ENCODE measurements around the gene HPSE2. TPM values are rescaled to one million over a fixed set of nuclear protein-coding genes. Genes with fewer than 3 reads are reported as not detected.

Gene HPSE2
- total and polyA plus RNA-seq, 5 experiments from 2014 or later = 0.07 TPM; not detected in 4

DNA sequence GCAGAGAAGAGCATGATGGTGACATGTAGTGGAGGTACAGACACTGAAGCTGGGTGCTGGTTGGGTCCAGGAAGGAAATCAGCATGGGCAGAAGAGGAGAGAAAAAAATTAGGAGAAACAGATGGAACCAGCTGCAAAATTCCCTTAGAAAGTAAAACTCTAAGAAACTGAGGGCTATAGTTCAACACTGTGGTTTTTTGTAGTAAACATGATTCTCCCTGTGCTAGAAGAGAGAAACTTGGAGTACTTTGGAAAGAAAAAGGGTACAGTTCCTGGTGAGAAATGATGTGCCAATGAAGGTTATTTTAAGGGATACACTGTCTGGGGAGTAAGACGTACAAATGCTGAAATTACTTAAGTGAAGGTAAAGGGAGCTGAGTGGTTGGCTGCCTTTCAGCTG lies 607.4 kb downstream of the HPSE2 start:
- DNase-seq = no peak
- Mint-ChIP-seq H3K36me3 (no peaks in the 10 kb centered on the region), H3K27me3 (peaks cover 5 to 11% (median 7%) of the 10 kb centered on the region in 5 donors), H3K27ac (no peak overlapping the region), H3K4me3 (no peak overlapping the region), H3K4me1 (no peaks in the 10 kb centered on the region), H3K9me3 (no peaks in the 10 kb centered on the region)
- POLR2A ChIA-PET = no interaction called here
- ATAC-seq = no peak

DNA sequence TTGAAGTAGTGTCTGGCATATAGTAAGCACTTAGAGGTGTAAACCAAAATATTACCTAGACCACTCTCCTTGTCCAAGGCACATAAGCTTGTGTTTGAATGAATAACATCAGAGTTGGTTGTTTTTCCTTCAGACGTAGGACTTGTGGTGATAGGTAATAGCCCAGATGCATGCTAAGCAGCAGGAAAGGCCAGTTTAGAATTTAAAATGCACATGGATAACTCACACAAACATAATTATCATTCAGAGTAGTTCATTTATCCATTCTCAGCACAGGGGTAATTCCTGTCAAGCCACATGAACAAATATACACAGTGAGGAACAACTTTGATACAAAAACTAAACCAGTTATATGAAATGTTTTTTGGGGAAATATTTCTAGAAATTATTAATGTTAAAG lies 607.9 kb downstream of the HPSE2 start:
- ATAC-seq = no peak
- Mint-ChIP-seq H3K27me3 (peaks cover 2 to 9% (median 4%) of the 10 kb centered on the region in 5 donors), H3K4me1 (no peaks in the 10 kb centered on the region), H3K36me3 (no peaks in the 10 kb centered on the region), H3K9me3 (no peaks in the 10 kb centered on the region), H3K27ac (no peak overlapping the region), H3K4me3 (no peak overlapping the region)
- DNase-seq = no peak
- POLR2A ChIA-PET = no interaction called here

DNA sequence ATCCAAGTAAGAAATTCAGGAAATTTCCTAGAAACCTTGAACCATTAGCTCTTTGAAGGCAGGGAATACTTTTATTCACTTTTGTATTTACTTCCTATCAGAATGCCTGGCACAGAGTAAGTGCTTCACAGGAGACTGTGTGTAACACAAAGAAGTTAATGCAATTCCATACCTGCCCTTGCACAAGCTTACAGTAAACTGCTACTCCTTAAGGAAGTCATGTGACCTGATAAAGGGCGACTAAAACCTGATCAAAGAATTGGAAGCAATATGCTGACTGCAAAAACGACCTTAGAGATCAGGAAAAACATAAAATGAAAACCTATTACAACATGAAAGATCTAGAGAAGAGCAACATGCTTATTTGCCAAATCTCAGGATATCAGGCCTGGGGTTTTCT lies 610.7 kb downstream of the HPSE2 start:
- ATAC-seq = no peak
- no peaks in the 10 kb centered on the region for H3K4me1 Mint-ChIP-seq

DNA sequence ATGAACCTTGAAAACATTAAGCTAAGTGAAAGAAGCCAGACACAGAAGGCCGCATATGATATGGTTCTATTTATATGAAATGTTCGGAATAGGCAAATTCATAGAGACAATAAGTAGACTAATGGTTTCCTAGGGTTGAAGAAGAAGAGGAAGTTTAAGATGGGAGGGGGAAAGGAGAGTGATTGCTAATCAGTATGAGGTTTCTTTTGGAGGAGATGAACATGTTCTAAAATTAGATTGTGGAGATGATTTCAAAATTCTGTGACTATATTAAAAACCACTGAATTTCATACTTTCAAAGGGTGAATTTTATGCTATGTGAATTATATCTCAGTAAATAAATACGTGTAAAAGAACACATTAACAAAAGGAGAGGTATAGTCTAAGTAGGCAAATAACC lies 612.5 kb downstream of the HPSE2 start:
- Mint-ChIP-seq H3K9me3 (no peaks in the 10 kb centered on the region), H3K36me3 (no peaks in the 10 kb centered on the region), H3K4me3 (no peak overlapping the region), H3K27me3 (peaks cover 0 to 9% (median 2%) of the 10 kb centered on the region in 5 donors), H3K4me1 (no peaks in the 10 kb centered on the region), H3K27ac (no peak overlapping the region)
- DNase-seq (no peak), ATAC-seq (no peak)
- POLR2A ChIA-PET = no interaction called here

More for the DNA sequence above, 610.7 kb downstream of the HPSE2 start:
- Mint-ChIP-seq H3K4me3 (no peak overlapping the region), H3K27ac (no peak overlapping the region), H3K36me3 (no peaks in the 10 kb centered on the region), H3K9me3 (no peaks in the 10 kb centered on the region), H3K27me3 (peaks cover 0 to 9% (median 2%) of the 10 kb centered on the region in 5 donors)
- DNase-seq = no peak
- POLR2A ChIA-PET = no interaction called here

DNA sequence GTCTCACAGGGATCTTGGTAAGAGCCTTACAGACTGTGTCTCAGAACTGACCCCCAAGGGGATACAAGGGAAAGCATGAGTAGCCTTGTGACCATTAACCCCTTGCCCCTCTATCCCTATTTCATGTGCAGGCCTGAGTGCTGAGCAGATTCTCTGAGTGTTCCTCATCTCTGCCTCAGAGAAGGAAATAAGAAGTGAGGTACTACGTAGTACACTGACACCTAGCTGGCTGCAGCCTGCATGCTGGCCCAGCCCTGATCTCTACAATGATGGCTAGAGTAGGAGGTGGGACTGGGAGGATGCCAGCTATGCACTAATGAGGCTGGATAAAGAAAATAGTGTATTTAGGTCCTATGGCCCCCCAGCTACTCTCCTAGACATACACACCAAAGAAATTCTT lies 614.0 kb downstream of the HPSE2 start:
- ATAC-seq (no peak), DNase-seq (no peak)
- Mint-ChIP-seq H3K36me3 (no peaks in the 10 kb centered on the region), H3K9me3 (no peaks in the 10 kb centered on the region), H3K4me3 (no peak overlapping the region), H3K27me3 (peaks cover 0 to 6% (median 2%) of the 10 kb centered on the region in 5 donors), H3K27ac (no peak overlapping the region), H3K4me1 (no peaks in the 10 kb centered on the region)
- POLR2A ChIA-PET = no interaction called here

DNA sequence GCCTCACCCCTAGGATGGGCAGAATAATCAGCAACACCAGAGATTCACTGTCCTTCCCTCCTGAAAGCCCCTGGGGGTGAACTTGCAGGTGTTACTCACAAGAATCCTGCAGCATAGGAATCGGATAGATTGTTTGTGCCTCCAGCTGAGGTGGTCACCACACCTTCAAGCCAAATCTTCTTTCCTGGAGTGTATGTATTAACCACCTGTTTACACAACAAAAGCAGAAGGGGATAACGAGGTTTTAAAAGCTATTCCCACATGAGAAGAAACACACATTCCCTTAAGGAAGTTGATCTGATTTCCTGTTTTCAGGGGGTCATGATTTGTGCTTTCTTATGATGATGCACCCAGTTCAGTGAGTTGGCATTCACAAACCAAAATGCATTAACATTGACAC lies 615.1 kb downstream of the HPSE2 start:
- Mint-ChIP-seq H3K4me1 (no peaks in the 10 kb centered on the region), H3K27me3 (peaks cover 0 to 13% (median 4%) of the 10 kb centered on the region in 5 donors), H3K36me3 (no peaks in the 10 kb centered on the region), H3K9me3 (no peaks in the 10 kb centered on the region), H3K4me3 (no peak overlapping the region), H3K27ac (no peak overlapping the region)
- POLR2A ChIA-PET = no interaction called here
- DNase-seq = no peak
- no peak for ATAC-seq

DNA sequence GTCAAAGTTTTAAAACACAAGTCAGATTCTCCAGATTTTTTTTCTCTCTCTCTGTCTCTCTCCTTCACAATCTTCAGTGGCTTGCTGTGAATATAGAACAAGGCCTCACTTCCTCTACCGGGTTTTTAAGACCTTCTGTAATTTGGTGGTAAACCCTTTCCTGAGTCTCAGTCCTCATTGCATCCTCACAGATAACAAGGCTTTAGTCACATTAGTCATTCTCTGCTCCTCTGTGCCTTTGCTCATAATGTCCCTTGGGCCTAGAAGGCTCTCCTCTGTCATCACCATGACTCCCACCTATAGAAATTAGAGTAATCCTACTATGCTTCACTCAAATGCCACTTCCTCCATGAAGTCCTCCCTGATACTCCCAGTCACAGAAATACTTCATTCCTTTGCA lies 616.2 kb downstream of the HPSE2 start:
- Mint-ChIP-seq H3K9me3 (no peaks in the 10 kb centered on the region), H3K27ac (no peak overlapping the region), H3K27me3 (peaks cover 0 to 18% (median 4%) of the 10 kb centered on the region in 5 donors), H3K36me3 (no peaks in the 10 kb centered on the region), H3K4me1 (no peaks in the 10 kb centered on the region), H3K4me3 (no peak overlapping the region)
- POLR2A ChIA-PET = no interaction called here
- no peak for ATAC-seq
- no peak for DNase-seq

DNA sequence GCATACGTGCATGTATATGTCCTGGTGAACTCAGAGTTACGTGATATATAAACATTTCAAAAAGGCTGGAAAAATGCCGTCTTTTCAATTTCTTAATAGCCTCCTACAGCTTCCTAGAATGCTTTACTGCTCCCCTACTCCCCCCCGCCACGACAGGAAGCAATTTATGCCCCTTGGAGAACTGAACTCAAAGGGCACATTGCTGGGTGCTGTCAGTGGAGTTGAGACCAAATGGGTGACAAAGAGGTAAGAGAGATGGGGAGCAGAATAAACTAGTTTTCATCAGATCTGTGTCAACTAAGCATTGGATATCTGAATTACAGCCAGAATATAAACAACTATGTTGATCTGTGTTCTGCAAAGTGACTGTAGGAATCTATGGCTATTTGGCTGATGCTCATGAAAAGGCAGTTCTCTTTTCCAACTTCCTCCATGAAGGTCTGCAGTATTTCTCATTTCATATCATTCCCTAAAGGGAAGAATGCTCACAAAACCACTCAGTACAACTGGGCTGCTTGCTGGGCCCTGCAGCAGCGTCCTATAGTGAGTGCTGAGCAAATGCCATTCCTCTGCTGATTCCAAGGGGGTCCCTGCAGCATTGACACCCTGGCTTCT lies 617.6 kb downstream of the HPSE2 start:
- Mint-ChIP-seq H3K27me3 (peaks cover 4 to 16% (median 9%) of the 10 kb centered on the region in 5 donors), H3K9me3 (no peaks in the 10 kb centered on the region), H3K27ac (no peak overlapping the region), H3K4me1 (no peaks in the 10 kb centered on the region), H3K36me3 (no peaks in the 10 kb centered on the region), H3K4me3 (no peak overlapping the region)
- DNase-seq (no peak), ATAC-seq (no peak)
- POLR2A ChIA-PET = no interaction called here

DNA sequence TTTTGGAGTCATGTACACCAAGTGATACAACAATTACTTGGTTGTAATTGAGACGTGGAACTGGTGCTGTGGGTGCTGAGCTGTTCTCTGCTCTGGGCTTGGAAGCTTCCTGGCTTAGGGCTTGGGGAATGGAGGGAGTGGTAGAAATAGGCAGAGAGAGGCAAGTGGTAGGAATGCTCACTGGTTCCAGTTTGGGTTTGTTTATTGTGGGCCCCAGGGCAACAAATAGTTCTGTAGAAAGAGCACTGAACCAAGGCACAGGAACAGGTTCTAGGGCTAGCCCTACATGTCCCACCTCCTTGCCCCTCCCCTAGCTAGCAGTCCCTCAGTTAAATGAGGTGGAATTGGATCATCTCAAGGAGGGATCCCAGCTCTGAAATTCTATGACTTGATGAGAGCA lies 622.2 kb downstream of the HPSE2 start:
- Mint-ChIP-seq H3K27ac (no peak overlapping the region), H3K9me3 (no peaks in the 10 kb centered on the region), H3K4me3 (no peak overlapping the region), H3K36me3 (no peaks in the 10 kb centered on the region), H3K27me3 (peaks cover 7 to 23% (median 19%) of the 10 kb centered on the region in 5 donors), H3K4me1 (no peaks in the 10 kb centered on the region)
- ATAC-seq = no peak
- POLR2A ChIA-PET = no interaction called here
- DNase-seq = no peak

DNA sequence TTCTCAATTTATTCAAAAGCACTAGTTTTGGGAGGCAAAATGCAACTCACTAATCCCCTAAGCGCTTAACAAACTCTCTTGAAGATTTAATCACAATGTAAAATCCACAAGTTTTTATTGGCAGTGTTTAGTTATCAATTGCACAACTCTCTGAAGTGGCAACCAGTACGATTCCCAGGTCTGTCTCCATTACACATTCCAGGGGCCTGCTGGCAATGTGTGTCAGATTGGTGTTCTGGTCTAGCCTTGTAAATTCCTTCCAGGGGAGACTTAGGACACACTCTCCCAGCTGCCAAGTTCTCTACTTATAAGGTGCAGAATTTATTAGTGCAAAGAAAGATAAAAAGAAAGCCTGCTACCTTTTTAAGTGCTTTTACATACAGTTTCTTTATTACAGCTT lies 624.2 kb downstream of the HPSE2 start:
- no peak for DNase-seq
- Mint-ChIP-seq H3K4me3 (no peak overlapping the region), H3K27me3 (peaks cover 8 to 31% (median 26%) of the 10 kb centered on the region in 5 donors), H3K36me3 (no peaks in the 10 kb centered on the region), H3K27ac (no peak overlapping the region), H3K4me1 (no peaks in the 10 kb centered on the region), H3K9me3 (no peaks in the 10 kb centered on the region)
- no peak for ATAC-seq
- POLR2A ChIA-PET = no interaction called here

DNA sequence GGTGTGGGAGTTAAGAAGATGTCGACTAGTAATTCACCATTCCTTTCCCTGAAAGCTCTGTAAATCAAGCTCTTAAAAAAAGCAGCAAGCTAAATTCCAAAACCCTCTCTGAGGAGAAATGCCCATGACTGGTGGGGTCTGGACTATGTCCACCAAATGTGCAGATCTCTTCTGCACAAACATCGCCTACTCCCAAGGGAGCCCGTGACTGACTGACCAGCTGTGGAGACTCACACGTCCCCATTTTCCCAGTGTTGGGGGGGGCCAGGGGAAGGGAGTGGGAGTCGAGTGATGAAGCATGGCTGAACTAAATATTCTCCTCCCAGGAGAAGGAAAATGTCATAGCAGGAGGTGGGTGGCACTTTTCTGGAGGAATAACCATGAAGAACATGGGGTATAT lies 624.8 kb downstream of the HPSE2 start:
- H3K27me3 Mint-ChIP-seq = peaks cover 8 to 32% (median 29%) of the 10 kb centered on the region in 5 donors
- H3K4me3 Mint-ChIP-seq = no peak overlapping the region
- peak overlapping the region in 1 of 10 donors; percentile 60 for H3K27ac Mint-ChIP-seq
- no peak for DNase-seq
- H3K4me1 Mint-ChIP-seq = no peaks in the 10 kb centered on the region
- no peaks in the 10 kb centered on the region for H3K9me3 Mint-ChIP-seq
- POLR2A ChIA-PET = no interaction called here
- no peak for ATAC-seq
- no peaks in the 10 kb centered on the region for H3K36me3 Mint-ChIP-seq

DNA sequence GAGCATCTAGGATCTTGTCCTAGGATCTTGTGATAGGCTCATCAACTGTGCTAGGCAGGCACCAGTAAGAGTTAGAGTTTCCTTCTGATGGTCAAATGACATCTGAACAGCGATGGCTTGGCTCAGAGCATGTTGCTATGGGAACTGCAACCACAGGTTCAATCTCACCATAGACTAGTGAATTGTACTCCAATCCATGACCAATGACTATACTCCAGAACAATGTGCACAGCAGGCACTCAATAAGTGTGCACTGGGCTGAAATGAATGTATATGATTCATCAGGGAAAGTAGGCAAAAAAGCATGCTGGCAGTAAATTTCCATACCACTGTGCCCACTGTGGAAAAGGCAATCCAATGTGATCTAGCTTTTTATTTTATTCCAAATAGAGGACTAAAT lies 625.4 kb downstream of the HPSE2 start:
- ATAC-seq (no peak), DNase-seq (no peak)
- Mint-ChIP-seq H3K36me3 (no peaks in the 10 kb centered on the region), H3K4me3 (no peak overlapping the region), H3K27me3 (peaks cover 7 to 36% (median 29%) of the 10 kb centered on the region in 5 donors), H3K27ac (no peak overlapping the region), H3K9me3 (no peaks in the 10 kb centered on the region), H3K4me1 (no peaks in the 10 kb centered on the region)
- POLR2A ChIA-PET = no interaction called here

DNA sequence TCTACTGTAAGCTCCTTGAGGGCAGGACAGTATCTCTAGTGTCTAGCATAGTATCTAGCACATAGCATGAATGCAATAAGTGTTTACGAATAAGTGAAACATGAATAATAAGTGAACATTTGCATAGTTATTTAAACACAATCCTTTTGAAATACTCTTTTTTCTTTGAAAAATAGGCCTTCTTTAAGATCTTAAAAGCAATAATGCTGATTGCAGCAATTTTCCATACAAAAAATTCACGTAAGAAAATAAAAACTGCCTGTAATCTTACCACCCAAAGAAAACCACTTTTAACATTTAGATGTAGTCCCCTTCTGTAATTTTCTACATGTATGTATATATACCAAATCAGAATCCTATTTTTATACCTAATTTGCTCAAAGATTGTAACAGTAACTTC lies 626.4 kb downstream of the HPSE2 start:
- peaks cover 8 to 46% (median 28%) of the 10 kb centered on the region in 5 donors for H3K27me3 Mint-ChIP-seq

DNA sequence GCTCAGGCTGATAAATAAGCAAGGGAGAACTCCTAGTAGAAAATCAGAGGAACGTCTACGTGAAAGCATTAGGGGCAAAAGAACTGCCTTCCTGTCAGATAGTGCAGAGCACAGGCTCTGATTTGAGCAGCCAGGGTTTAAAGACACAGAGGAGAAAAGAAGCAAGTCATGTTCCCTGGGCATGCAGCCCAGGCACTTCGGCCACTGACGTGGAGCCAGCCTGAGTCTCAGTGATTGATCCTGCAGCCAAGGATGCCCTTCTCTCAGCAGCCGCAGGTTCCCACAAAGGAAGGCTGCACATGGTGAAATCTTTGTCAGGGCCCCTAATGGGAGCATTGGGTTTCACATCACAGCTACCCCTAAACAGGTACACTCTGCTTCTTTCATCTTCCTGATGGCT lies 627.2 kb downstream of the HPSE2 start:
- POLR2A ChIA-PET = no interaction called here
- no peak for DNase-seq
- no peaks in the 10 kb centered on the region for H3K9me3 Mint-ChIP-seq

More for the DNA sequence above, 626.4 kb downstream of the HPSE2 start:
- POLR2A ChIA-PET = no interaction called here
- H3K36me3 Mint-ChIP-seq = no peaks in the 10 kb centered on the region
- H3K4me3 Mint-ChIP-seq = no peak overlapping the region
- H3K4me1 Mint-ChIP-seq = no peaks in the 10 kb centered on the region
- DNase-seq = no peak
- H3K27ac Mint-ChIP-seq = no peak overlapping the region
- ATAC-seq = no peak
- H3K9me3 Mint-ChIP-seq = no peaks in the 10 kb centered on the region

More for the DNA sequence above, 627.2 kb downstream of the HPSE2 start:
- Mint-ChIP-seq H3K27me3 (peaks cover 10 to 48% (median 28%) of the 10 kb centered on the region in 5 donors), H3K4me1 (no peaks in the 10 kb centered on the region), H3K36me3 (no peaks in the 10 kb centered on the region), H3K4me3 (no peak overlapping the region), H3K27ac (no peak overlapping the region)
- no peak for ATAC-seq
